DMS79 treated with DMSO at 0.1 percent for 48 hours (cell line): Measurements from ENCODE around the gene ST6GALNAC1.
"Not testable (repeated sequence)": the region's sequence is repeated elsewhere in the genome, so short reads cannot be mapped to it uniquely, and the experiment has no call there.

Experiments
- DNase-seq: peaks from one replicate; lab custom pipeline; 2025; lab: John Stamatoyannopoulos, UW

The ST6GALNAC1 gene

DNA sequence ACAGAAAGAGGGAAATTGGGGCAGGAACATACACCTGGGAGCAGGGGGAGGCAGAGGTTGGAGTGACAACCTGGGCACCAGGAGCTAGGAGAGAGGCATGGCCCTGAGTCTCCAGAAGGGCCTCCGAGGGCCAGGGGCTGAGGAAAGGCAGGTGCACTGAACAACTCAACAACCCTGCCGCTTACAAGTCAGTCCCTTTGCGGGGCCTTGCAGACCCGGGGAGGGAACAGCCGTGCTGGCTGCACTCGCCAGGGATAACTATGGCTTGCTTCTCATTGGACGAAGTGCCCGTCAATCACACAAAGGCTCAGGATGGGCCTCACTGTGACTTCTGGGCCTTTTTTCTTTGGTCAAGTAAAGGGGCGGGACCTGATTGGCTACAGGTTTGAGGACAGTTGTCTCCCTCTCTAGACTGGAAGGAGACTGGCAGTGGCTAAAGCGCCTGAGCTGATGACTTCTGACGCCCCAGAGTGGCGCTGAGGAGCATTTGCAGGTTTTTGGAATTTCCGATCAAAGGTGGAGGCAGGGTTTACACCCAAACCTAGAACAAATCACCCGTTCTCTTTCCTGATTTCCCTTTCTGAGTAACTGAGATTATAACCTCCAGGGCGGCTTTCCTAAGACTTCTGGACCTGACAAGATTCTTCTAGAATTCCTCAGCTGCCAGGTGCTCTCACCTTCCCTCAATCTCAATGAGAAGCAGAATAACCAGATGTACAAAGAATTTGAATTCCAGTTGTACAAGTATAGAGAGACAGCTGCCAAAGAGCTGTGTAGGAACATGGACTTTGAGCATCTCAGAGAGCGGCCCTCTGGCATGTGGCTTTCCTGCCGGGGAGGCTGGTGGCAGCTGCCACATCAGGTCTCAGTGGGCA lies 30.3 kb downstream of the ST6GALNAC1 start:
- DNase-seq = no peak

DNA sequence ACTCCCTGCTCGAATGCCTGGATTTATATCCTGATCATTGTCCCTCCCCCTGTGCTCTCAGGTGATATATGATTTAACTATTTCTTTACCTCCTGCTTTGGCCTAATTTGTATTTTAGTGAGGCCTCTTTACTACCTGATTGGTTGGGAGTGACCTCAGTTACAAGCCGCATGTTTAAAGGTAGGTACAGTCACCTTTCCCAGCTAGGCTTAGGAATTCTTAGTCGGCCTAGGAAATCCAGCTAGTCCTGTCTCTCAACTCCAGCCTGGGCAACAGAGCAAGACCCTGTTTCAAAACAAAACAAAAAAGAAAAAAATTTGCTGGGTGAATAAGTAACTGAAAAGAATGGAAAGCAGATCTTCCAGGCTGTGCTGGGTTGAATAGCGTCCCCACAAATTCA lies 31.1 kb downstream of the ST6GALNAC1 start:
- no peak for DNase-seq

DNA sequence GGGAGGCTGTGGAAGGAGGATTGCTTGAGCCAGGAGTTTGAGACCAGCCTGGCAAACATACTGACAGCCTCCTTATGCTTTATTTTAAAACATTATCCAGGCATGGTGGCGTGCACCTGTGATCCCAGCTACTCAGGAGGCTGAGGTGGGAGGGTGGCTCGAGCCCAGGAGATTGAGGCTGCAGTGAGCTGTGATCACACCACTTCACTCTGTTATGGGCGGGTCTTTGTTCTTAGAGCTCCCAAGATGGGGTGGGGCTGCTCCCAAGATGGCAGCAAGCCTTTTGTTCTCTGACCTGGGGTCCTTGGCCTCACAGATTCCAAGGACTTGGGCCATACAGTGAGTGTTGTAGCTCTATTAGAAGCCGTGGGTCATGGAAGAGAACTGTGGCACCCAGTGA lies 31.8 kb downstream of the ST6GALNAC1 start:
- no peak for DNase-seq

DNA sequence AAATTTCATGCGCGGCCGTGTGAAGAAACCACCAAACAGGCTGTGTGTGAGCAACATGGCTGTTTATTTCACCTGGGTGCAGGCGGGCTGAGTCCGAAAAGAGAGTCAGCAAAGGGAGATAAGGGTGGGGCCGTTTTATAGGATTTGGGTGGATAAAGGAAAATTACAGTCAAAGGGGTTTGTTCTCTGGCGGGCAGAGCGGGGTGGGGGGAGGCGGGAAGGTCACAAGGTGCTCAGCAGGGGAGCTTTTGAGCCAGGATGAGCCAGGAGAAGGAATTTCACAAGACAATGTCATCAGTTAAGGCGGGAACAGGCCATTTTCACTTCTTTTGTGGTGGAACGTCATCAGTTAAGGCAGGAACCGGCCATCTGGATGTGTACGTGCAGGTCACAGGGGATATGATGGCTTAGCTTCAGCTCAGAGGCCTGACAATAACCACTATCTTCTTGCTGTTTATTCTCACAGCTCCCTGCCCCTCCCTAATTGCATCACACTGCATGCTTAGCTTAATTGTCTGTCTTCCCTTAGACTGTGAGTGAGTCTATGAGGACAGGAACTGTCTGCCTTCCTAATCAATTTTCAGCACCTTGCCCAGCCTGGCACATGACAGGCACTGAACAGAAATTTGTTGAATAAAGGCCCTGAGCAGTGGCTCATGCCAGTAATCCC lies 32.3 kb downstream of the ST6GALNAC1 start:
- DNase-seq = not testable (repeated sequence)

DNA sequence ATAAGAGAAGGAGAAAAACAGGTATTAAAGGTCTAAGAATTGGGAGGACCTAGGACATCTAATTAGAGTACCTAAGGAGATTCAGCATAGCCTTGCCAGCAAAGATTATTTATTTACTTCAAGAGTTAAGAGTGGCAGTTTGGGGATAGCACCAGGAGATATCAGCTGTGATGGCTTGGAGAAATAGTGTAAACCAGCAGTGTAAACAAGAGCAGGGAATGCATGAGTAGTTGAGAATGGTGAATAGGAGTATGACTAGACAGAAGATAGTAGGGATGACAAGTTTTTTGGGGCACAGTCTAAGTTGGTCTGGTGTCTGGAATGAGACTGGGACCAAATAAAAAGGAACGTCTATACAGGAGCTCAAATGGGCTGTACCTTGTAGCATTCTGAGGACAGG lies 36.9 kb downstream of the ST6GALNAC1 start:
- DNase-seq = not testable (repeated sequence)

DNA sequence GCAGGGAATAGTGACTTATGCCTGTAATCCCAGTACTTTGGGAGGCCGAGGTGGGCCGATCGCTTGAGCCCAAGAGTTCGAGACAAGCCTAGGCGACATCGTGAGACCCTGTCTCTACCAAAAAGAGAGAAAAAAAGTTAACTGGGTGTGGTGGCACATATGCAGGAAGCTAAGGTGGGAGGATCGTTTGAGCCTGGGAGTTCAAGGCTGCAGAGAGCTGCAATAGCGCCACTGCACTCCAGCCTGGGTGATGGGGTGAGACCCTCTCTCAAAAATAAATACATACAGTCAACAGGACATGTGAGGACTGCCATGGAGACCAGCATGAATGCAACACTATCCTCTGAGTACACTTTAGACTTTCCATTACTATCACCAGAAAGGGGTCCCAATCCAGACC lies 42.5 kb downstream of the ST6GALNAC1 start:
- DNase-seq = no peak

DNA sequence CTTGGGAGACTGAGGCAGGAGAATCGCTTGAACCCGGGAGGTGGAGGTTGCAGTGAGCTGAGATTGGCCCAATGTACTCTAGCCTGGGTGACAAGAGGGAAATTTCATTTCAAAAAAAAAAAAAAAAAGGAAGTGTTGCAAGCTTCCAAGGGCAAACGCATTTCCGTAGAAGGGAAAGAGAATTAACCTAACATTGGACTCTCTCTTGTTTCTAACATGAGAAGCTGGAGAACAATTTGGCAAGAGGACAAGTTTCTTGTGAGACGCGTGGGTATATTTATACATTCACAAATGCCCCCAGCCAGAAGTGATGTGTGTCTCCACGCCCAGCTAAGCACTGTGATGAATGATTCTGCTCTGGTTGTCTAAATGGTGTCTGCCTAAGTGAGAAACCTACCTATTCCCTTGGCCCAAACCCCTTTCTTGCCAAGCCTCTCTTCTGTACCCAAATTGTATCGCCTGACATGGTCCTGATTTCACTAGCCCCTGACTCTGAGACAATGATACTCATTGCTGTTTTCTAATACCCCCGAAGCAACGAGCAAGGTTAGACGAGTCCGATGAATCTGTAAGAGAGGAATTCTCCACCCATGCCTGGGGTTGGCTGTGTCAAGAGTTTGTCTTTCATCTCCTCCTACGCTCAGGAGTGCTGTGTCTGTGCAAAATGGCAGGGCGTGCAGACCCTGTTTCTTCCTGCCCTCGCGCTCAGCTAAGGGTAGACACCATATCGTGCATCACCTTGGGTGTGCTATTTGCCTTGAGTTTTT lies 43.7 kb downstream of the ST6GALNAC1 start:
- DNase-seq = no peak

DNA sequence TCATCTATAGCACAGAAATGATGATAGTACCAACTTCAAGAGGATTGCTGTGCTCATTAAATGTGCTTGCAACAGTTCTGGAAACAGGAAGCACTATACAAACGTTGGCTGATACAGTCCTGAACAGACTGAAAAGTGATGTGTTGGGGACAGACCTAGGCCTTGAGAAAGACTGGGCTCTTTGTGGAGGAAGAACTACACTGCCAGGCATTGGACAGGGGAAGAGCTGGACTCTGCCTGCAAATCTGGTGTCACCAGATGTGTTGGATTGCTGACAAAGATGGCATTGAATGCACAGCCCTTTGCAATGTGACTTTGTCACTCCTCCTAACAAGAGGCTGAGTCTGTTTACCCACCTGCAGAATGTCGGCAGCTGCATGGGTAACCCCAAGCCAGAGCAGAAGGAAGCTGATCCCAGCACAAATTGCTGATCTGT lies 45.5 kb downstream of the ST6GALNAC1 start:
- DNase-seq = peak; percentile 43

DNA sequence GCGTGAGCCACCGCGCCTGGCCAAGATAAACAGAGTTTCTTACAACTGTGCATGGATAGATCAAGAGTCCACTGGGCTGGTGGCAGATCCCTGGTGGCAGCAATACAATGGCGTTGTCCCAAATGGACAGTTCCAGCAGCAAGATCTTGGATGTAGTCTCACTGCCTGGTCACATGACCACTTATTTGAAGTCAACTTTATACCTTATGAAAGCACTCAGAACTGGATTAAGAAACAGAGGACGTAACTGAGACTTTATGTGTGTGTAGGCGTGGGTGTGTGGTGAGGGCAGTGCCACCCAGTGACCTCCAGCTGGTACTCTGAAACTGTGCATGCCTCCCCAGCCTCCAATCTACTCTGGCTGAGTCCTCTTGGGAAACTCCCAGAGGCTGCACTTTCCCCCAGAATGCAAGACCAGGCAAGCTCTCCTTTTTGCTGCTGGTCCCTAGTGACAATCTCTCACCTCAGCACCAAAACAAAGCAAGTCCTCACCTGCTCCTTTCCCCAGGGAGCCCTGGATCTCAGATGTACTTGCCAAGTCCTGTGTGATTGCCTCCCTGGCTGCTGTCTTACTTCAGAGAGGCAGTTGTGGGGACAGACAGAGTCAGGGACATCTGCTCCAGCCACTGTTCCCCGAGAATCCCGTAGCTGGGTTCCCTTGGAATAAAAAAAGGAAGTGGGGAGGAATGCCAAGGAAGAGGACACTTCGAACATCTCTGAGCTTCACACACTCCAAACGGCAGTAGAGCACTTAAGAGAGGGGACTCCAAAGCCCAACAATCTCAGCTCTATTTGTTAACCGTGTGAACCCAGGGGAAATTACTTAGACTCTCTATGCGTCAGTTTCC lies 46.2 kb downstream of the ST6GALNAC1 start:
- DNase-seq = peak; percentile 80

DNA sequence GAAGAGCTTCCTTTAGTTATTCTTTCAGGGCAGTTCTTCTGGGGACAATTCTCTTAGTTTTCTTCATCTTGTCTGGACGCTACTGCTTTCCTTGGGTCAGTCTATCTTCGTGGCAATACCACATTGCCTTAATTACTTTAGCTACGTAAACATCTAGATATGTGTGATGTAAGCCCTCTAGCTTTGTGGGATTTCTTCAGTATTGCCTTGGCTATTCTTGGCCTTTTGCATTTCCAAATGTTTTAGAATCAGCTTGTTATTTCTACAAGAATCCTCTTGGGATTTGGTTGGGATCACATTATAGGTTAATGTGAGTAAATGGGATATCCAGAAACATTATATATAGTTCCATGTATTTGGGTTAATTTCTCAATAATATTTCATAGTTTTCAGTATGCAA lies 48.9 kb downstream of the ST6GALNAC1 start:
- DNase-seq = no peak

DNA sequence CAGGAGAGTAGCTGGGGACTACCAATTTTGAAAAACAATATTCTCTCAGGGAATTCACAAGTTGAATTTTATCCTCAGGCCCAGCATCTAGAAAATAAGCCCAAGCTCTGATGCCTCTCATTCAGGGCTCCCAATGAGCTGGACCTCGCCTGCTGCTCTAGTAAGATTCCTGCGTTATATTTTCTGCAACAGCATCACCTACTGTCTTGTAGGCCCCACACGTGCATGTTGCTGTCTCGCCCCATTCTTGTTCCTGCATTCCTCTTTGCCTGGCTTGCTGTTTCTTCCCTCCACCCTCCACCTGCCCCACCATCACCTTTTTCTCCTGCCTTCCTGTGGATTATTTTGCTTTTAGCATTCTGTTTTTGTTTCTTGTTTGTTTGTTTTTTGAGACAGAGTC lies 49.6 kb downstream of the ST6GALNAC1 start:
- no peak for DNase-seq

DNA sequence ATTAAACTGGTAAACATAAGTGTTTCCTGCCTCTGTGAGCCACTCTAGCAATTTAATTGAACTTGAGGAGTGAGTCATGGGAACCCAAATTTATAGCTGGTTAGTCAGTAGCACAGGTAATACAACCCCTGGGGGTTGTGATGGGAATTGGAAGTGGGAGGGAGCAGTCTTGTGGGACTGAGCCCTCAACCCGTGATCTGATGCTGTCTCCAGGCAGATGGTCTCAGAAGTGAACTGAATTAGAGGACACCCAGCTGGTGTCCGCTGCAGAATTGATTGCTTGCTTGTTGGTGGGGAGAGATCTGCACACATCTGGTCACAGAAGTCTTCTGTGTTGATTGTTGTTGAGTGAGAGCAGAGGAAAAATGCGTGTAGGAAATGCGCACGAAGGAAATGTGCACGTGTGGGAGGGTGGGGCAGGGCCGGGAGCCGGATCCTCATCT lies 50.2 kb downstream of the ST6GALNAC1 start:
- DNase-seq = peak; percentile 8

DNA sequence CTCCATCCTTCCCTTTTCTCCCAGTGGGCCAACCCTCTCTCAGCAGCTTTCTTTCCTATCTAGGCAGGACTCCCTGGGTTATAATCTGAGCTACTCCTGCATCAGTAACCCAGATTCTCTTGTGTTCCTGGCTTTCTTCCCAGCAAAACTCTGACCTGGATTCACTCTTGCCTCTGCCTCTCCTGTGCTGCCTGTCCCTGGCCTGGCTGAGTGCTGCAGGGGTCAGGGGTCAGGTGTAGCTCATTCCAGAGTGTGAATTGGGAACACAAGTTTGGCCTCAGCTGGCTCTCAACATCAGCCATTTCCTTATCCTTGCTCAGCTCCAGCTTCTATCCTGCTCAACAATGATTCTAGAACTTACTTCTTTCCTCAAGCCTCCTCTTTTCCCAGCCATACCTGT lies 55.4 kb downstream of the ST6GALNAC1 start:
- no peak for DNase-seq

DNA sequence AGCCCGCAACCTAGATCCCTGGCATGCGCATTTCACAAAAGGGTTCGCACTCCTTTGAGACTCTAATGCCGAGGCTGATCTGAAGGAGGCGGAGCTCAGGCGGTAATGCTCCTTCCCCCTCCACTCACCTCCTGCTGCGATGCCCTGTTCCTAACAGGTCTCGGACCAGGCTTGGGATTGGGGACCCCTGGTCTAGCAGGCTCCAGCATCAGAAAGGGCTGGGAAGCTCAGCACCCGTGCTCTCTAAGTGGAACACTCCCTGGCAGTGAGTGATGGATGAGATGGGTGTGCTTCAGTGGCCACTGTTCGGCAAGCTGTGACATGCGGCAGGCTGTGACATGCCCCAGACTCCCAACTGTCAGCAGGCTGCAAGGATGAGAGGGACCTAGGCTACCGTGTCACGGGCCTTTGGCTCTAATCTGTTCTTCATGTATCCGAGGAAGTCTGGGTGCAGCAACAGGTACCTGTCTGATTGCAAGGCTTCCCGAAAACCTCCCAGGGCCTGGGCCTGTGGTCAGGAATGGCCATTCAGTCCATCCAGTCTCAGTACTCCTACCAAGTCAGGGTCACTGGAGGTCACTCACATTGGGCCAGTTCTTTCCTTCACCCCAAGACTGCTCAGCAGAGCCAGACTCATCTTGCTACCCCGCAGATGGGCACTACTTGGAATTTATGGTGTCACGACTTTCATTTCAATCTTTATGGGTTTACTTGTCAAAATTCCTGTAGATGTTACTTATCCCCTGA lies 56.6 kb downstream of the ST6GALNAC1 start:
- DNase-seq = peak; percentile 70

DNA sequence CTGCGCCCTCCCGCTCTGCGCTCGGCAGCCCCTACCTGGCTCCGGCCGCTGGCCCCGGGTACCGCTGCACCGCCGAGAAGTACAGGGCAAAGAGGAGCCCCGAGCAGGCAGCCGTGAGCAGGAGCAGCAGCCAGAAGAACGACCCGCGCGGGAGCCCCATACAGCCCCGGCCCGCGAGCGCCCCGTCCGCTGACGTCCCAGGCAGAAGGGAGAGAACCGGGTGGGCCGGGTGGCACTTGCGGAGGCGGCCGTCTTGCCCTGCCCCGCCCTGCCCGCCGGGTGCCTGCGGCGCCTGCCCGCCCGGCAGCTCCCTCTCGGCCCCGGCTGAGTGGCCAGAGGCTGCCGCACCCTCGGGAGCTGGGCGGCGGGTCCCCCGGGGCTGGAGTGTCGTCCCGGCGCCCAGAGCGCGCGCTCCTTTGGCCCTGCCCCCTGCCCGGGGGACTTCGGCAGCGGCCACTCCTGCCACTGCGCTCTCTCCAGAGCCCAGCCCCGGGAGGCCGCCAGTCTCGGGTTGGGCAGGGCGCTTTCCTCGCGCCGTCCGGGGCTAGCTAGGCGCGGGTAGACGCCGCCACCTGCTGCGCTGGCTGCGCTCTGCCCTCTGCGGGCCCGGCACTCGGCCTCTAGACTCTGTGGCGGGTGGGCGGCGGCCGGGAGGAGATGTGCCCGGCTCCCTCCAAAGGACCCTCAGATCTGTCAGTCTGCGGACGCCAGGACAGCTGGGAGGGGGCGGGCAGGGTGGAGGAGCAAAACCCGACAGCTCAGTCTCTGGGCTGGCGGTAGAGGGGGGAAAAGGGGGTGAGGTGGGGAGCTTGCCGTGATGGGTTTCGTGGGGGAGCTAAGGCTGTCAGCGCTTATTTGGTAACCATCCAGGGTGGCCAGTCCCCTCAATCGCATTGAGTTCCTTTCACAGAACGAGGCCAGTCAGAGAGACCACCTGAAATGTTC lies 57.6 kb downstream of the ST6GALNAC1 start, which contains the start of gene ST6GALNAC2:
Gene ST6GALNAC2, minus strand, starts transcription at position 212 of the 945 bp plus-strand sequence. Its CDS starts 52 bp downstream, at position 160.
- DNase-seq = peak; percentile 20

DNA sequence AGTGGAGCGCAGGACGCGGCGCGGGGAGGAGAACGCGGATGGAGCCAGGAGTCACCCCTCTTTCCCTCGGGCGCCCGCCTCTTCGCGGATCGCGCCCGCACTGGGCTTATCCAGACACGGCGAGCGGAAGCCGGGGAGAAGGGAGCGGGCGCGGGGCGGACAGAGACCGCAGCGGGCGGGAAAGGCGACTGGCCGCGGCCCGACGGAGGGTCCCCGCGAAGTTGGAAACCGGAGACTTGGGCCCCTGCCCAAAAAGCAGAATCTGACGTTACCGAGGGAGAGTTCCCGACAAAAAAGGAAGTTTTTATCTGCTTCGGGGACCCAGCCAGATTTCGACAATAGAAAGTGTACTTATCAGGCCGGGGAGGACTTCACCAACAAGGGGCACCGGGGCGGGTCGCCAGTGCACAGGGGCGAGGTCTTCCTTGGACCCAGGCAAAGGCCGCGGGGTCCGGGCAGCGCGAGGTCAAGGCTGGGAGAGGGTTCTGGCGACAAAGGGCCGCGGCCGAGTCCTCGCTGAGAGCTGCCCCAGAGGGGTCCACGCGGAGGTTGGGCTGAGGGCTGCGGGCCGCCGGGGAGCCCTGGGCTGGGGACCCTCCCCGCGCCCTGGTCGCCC lies 58.4 kb downstream of the ST6GALNAC1 start:
- no peak for DNase-seq

DNA sequence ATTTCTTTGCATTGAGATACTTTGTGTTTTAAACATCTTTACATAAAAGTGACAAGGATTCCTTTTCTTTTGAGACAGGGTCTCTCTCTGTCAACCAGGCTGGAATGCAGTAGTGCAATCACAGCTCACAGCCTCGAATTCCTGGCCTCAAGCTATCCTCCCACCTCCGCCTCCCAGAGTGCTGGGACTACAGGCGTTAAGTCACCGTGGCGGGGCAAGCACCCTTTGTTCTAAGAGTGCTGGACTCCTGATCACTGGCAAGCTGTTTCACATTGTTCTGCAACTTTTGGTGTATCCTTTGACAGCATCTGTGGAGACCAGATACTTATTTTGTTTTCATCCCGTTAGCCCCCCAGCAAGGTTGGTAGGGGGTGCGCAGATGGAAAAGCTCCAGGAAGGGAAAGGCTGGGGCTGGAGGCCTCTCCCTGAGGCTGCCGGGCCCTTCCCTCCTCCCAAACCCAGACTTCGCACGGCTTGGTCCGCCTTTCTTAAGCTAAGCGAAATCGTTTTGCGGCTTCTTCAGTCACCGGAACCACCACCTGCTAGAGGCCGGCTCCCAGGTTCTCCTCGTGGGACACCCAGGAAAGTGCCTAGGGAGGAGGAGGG lies 59.0 kb downstream of the ST6GALNAC1 start:
- DNase-seq = no peak

DNA sequence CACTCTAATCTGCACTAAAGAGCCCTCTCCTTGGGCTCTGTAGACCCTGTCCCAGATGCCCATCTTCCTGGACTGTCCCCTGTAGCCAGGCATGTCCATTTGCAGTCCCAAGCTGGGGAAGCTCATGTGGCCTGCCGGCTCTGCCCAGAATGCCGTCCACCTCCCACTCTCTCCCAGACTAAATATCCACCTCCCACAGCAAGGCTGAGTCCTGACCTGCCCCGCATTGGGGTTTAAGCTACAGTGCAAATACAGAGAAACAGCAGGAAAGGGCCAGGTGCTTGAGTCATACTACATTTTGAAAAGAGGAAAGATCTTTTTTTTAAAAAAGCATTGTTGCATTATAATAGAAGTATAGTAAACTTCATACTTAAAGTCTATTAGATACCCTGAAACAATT lies 60.9 kb downstream of the ST6GALNAC1 start:
- DNase-seq = no peak

DNA sequence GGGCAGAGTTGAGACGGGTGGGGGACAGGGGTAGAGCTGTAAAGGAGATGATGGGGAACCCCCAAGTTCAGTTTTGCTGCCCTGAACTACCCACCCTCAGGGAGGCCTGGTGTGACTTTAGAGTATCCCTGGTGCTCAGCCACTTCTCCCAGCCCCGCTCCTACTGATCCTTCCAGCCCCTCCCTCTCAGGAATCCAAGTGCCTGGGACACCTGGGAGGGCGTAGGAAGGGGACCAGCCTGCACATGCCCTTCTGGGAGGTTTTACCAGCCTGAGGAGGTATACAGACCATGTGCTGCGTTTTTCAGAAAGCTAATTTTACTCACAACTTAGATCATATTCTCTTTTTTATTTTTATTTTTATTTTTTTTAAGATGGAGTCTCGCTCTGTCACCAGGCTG lies 62.0 kb downstream of the ST6GALNAC1 start:
- no peak for DNase-seq
